Retinal pigment epithelial cell (primary cell): ENCODE results near the gene DAAM2.

ENCODE experiments used
- DNase-seq: peaks from one replicate; pipeline ENCODE4 v3.0.0-alpha.2; 2010; ENCODE audit warnings: low read depth
- H3K4me3 ChIP-seq: 2 replicates; pipeline ENCODE4 v1.5.1; 2011; ENCODE audit warnings: mild to moderate bottlenecking, low read length, control low read depth, moderate library complexity
- CTCF ChIP-seq: conservative IDR thresholded peaks from 2 replicates; pipeline ENCODE4 v1.5.1; 2011; ENCODE audit warnings: low read depth, low read length, control low read depth, inconsistent platforms

Gene DAAM2

GRCh38 chr6:39910164-39910563 lies 118.0 kb downstream of the DAAM2 start:
- DNase-seq: no peak
- no peak overlapping the region for H3K4me3 ChIP-seq
- no peak for TF ChIP-seq CTCF

GRCh38 chr6:39910744-39911143 lies 118.6 kb downstream of the DAAM2 start:
- TF ChIP-seq CTCF: no peak
- H3K4me3 ChIP-seq: no peak overlapping the region
- DNase-seq: no peak

GRCh38 chr6:39911513-39912125 lies 119.4 kb downstream of the DAAM2 start:
- no peak overlapping the region for H3K4me3 ChIP-seq
- no peak for DNase-seq
- no peak for TF ChIP-seq CTCF

- TF ChIP-seq CTCF: no peak
- no peak for DNase-seq
- no peak overlapping the region for H3K4me3 ChIP-seq
These were observed 120.3 kb downstream of the DAAM2 start for GRCh38 chr6:39912446-39912845.

- no peak for TF ChIP-seq CTCF
These were observed 121.3 kb downstream of the DAAM2 start for GRCh38 chr6:39913391-39913916.

GRCh38 chr6:39914239-39914638 lies 122.1 kb downstream of the DAAM2 start:
- no peak overlapping the region for H3K4me3 ChIP-seq
- DNase-seq: no peak
- TF ChIP-seq CTCF: no peak

More at GRCh38 chr6:39913391-39913916, 121.3 kb downstream of the DAAM2 start:
- no peak overlapping the region for H3K4me3 ChIP-seq
- no peak for DNase-seq

GRCh38 chr6:39915866-39916265 lies 123.7 kb downstream of the DAAM2 start:
- TF ChIP-seq CTCF: no peak
- DNase-seq: no peak
- no peak overlapping the region for H3K4me3 ChIP-seq
